ENCODE results near the gene TRAF2.
A peak's percentile ranks its signal among the peaks of the same experiment; 100 is the strongest.
"Not testable (repeated sequence)": the region's sequence is repeated elsewhere in the genome, so short reads cannot be mapped to it uniquely, and the experiment has no call there.

- TF ChIP-seq POLR2A (IDR thresholded peaks at IDR 0.05): not testable (repeated sequence)
- TF ChIP-seq, protein P1, sequence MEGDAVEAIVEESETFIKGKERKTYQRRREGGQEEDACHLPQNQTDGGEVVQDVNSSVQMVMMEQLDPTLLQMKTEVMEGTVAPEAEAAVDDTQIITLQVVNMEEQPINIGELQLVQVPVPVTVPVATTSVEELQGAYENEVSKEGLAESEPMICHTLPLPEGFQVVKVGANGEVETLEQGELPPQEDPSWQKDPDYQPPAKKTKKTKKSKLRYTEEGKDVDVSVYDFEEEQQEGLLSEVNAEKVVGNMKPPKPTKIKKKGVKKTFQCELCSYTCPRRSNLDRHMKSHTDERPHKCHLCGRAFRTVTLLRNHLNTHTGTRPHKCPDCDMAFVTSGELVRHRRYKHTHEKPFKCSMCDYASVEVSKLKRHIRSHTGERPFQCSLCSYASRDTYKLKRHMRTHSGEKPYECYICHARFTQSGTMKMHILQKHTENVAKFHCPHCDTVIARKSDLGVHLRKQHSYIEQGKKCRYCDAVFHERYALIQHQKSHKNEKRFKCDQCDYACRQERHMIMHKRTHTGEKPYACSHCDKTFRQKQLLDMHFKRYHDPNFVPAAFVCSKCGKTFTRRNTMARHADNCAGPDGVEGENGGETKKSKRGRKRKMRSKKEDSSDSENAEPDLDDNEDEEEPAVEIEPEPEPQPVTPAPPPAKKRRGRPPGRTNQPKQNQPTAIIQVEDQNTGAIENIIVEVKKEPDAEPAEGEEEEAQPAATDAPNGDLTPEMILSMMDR (IDR thresholded peaks at IDR 0.05): peak in 5 of 6 experiments; percentile 52 to 72 (median 63)
Measured at GRCh38 chr9:136843801-136844740, 42.2 kb upstream of the TRAF2 start.
